HCT116 (cell line): Measurements from ENCODE around the gene HPX. TPM values are rescaled to one million over a fixed set of nuclear protein-coding genes. Genes with fewer than 3 reads are reported as not detected.

Experiments used
- ATAC-seq: fragments of 200-7000 bp; cut with Tn5 transposase; 2 replicates; pipeline ENCODE4 v1.9.1; 2020; ENCODE audit warnings: mild to moderate bottlenecking, moderate library complexity
- BruUV-seq: library from RNA; stranded (reverse); fragments of 400-500 nt; replicated peaks from 2 replicates; lab custom pipeline; 2021; lab: Mats Ljungman, UMichigan
- CTCF ChIA-PET: fragments of 300-600 bp; sonication (Branson Sonifier 250); formaldehyde crosslinking; loops from one replicate; lab custom pipeline; 2021; ENCODE audit warnings: antibody characterized with exemption; lab: Charles Lee
- POLR2A ChIA-PET: fragments of 300-600, 350-600 bp; sonication (Branson Sonifier 250); formaldehyde crosslinking; loops from one replicate; lab custom pipeline; 2021; ENCODE audit warnings: antibody characterized with exemption; lab: Charles Lee
- RAD21 ChIA-PET, 2 experiments: fragments of 300-600 bp; sonication (Branson Sonifier 250); formaldehyde crosslinking; loops; one replicate each; lab custom pipeline; 2023; ENCODE audit warnings: low total read pairs in 2 of 2; ENCODE audit not compliant: uncharacterized antibody in 2 of 2, unreplicated experiment in 2 of 2, low non-redundant PET in 1 of 2; lab: Charles Lee
- DNase-seq: peaks from one replicate; pipeline ENCODE4 v3.0.0-alpha.2; 2010; ENCODE audit warnings: low read depth, low spot score
- H2AFZ ChIP-seq: fragments of 200-600 bp; shearing (Covaris generic), sonication (generic); 2 replicates; pipeline ENCODE4 v1.6.1; 2017; ENCODE audit warnings: low read depth, mixed run types, mixed read lengths, antibody characterized with exemption, low read length; ENCODE audit not compliant: poor library complexity, severe bottlenecking
- H3K27ac ChIP-seq: 2 replicates; pipeline ENCODE4 v1.5.1; 2012; ENCODE audit warnings: low read depth, low read length
- H3K27me3 ChIP-seq: fragments of 200-600 bp; sonication (generic); 2 replicates; pipeline ENCODE4 v1.6.1; 2016; ENCODE audit warnings: mixed run types, low read length, mixed read lengths; ENCODE audit not compliant: insufficient read depth
- H3K36me3 ChIP-seq, 2 experiments: fragments of 200-500 bp in 1 of 2; fragments of 200-600 bp in 1 of 2; sonication (Bioruptor generic) in 1 of 2; sonication (generic) in 1 of 2; 2 replicates each; pipeline versions ENCODE4 v1.5.1 to v1.6.1; 2014 to 2016; ENCODE audit warnings: low read length in 2 of 2, inconsistent platforms in 1 of 2, mixed read lengths in 1 of 2, mixed run types in 1 of 2; ENCODE audit not compliant: insufficient read depth in 2 of 2, control insufficient read depth in 1 of 2
- H3K4me1 ChIP-seq, 2 experiments: fragments of 200-600 bp in 1 of 2; sonication (generic) in 1 of 2; 2 replicates each; pipeline versions ENCODE4 v1.5.1 to v1.6.1; 2012 to 2017; ENCODE audit warnings: low read length in 2 of 2, inconsistent platforms in 1 of 2, mild to moderate bottlenecking in 1 of 2, mixed read lengths in 1 of 2, mixed run types in 1 of 2, moderate library complexity in 1 of 2; ENCODE audit not compliant: insufficient read depth in 2 of 2, control insufficient read depth in 1 of 2
- H3K4me2 ChIP-seq: fragments of 200-600 bp; sonication (generic); 2 replicates; pipeline ENCODE4 v1.6.1; 2017; ENCODE audit warnings: mixed run types, low read length, mixed read lengths
- H3K4me3 ChIP-seq, 2 experiments: fragments of 200-600 bp in 1 of 2; sonication (generic) in 1 of 2; replicated peaks in 1 of 2; 2 replicates each; pipeline ENCODE4 v1.5.1; 2011 to 2016; ENCODE audit warnings: low read length in 2 of 2, control low read depth in 1 of 2, low read depth in 1 of 2, mild to moderate bottlenecking in 1 of 2, mixed read lengths in 1 of 2, mixed run types in 1 of 2
- H3K79me2 ChIP-seq: fragments of 200-600 bp; sonication (generic); 2 replicates; pipeline ENCODE4 v1.6.1; 2017; ENCODE audit warnings: mild to moderate bottlenecking, mixed run types, low read length, moderate library complexity, mixed read lengths; ENCODE audit not compliant: insufficient read depth
- H3K9ac ChIP-seq: fragments of 200-600 bp; sonication (generic); 2 replicates; pipeline ENCODE4 v1.6.1; 2016; ENCODE audit warnings: low read length, mixed read lengths
- H3K9me2 ChIP-seq: fragments of 200-600 bp; sonication (generic), shearing (Covaris generic); 2 replicates; pipeline ENCODE4 v1.6.1; 2017; ENCODE audit warnings: mixed run types, mild to moderate bottlenecking, moderate library complexity; ENCODE audit not compliant: insufficient read depth
- H3K9me3 ChIP-seq, 2 experiments: fragments of 200-500 bp in 1 of 2; fragments of 200-600 bp in 1 of 2; sonication (Bioruptor generic) in 1 of 2; sonication (generic) in 1 of 2; 2 replicates each; pipeline ENCODE4 v1.6.1; 2014 to 2017; ENCODE audit warnings: low read length in 2 of 2, mixed read lengths in 2 of 2, inconsistent platforms in 1 of 2, low read depth in 1 of 2, mild to moderate bottlenecking in 1 of 2, mixed run types in 1 of 2, moderate library complexity in 1 of 2; ENCODE audit not compliant: control insufficient read depth in 1 of 2, insufficient read depth in 1 of 2
- H4K20me1 ChIP-seq: fragments of 200-600 bp; sonication (generic), shearing (Covaris generic); 2 replicates; pipeline ENCODE4 v1.6.1; 2017; ENCODE audit warnings: mixed run types, mild to moderate bottlenecking, moderate library complexity; ENCODE audit not compliant: insufficient read depth
- CBX3 ChIP-seq: IDR thresholded peaks from 2 replicates; pipeline ENCODE4 v1.6.1; 2012; ENCODE audit warnings: low read depth
- CEBPB ChIP-seq: IDR thresholded peaks from 2 replicates; pipeline ENCODE4 v1.6.1; 2012; ENCODE audit warnings: low read depth
- EGR1 ChIP-seq: IDR thresholded peaks from 2 replicates; pipeline ENCODE4 v1.6.1; 2012; ENCODE audit warnings: low read depth
- EZH2phosphoT487 ChIP-seq: fragments of 200-600 bp; IDR thresholded peaks from 2 replicates; pipeline ENCODE4 v1.6.1; 2018; ENCODE audit warnings: antibody characterized with exemption, borderline replicate concordance
- FOSL1 ChIP-seq: IDR thresholded peaks from 2 replicates; pipeline ENCODE4 v1.6.1; 2012; ENCODE audit warnings: low read depth
- POLR2AphosphoS5 ChIP-seq: IDR thresholded peaks from 2 replicates; pipeline ENCODE4 v1.6.1; 2011; ENCODE audit warnings: mild to moderate bottlenecking, low read depth, low read length, moderate library complexity
- RAD21 ChIP-seq: IDR thresholded peaks from 2 replicates; pipeline ENCODE4 v1.6.1; 2012; ENCODE audit warnings: low read depth, mild to moderate bottlenecking
- SIN3A ChIP-seq: IDR thresholded peaks from 2 replicates; pipeline ENCODE4 v1.6.1; 2012; ENCODE audit warnings: low read depth
- SP1 ChIP-seq: IDR thresholded peaks from 2 replicates; pipeline ENCODE4 v1.6.1; 2012; ENCODE audit warnings: low read depth
- SRF ChIP-seq: IDR thresholded peaks from 2 replicates; pipeline ENCODE4 v1.6.1; 2012; ENCODE audit warnings: low read depth
- YY1 ChIP-seq: IDR thresholded peaks from 2 replicates; pipeline ENCODE4 v1.6.1; 2011; ENCODE audit warnings: low read length, low read depth, moderate library complexity, mild to moderate bottlenecking; ENCODE audit not compliant: insufficient replicate concordance; ENCODE audit errors: extremely low read depth
- ZFX ChIP-seq: fragments of 450-650 bp; IDR thresholded peaks from 2 replicates; pipeline ENCODE4 v1.6.1; 2017
- ZNF274 ChIP-seq: fragments of 200-500 bp; sonication (Bioruptor generic); IDR thresholded peaks from 2 replicates; pipeline ENCODE4 v1.6.1; 2014; ENCODE audit warnings: mild to moderate bottlenecking, low read depth, low read length, inconsistent platforms
- intact Hi-C: fragments of 100-400 bp; cut with micrococcal nuclease; formaldehyde crosslinking; loops from 2 replicates; pipeline ENCODE4 v1.10.0; 2022
- total RNA-seq: library from RNA; stranded (reverse); gene quantifications from one replicate; pipeline ENCODE4 v1.2.1, GENCODE V29; 2021; ENCODE audit not compliant: unreplicated experiment
- TF ChIP-seq, protein P1 (sequence below): IDR thresholded peaks from 2 replicates; pipeline ENCODE4 v1.6.1; 2012
- TF ChIP-seq, protein P2 (sequence below): IDR thresholded peaks from 2 replicates; pipeline ENCODE4 v1.6.1; 2012; ENCODE audit warnings: low read depth
- TF ChIP-seq, protein P3 (sequence below), 3 experiments: fragments of 200-600 bp in 1 of 3; sonication (generic) in 1 of 3; IDR thresholded peaks in 2 of 3; conservative IDR thresholded peaks in 1 of 3; 2 replicates each; pipeline ENCODE4 v1.5.1; 2012 to 2017; ENCODE audit warnings: low read depth in 2 of 3, low read length in 2 of 3, antibody characterized with exemption in 1 of 3, borderline replicate concordance in 1 of 3, control low read depth in 1 of 3, mild to moderate bottlenecking in 1 of 3, mixed read lengths in 1 of 3, mixed run types in 1 of 3, moderate library complexity in 1 of 3; ENCODE audit not compliant: insufficient read depth in 1 of 3
- TF ChIP-seq, protein P4 (sequence below): IDR thresholded peaks from 2 replicates; pipeline ENCODE4 v1.6.1; 2011; ENCODE audit warnings: mild to moderate bottlenecking, low read length, moderate library complexity; ENCODE audit not compliant: insufficient replicate concordance; ENCODE audit errors: extremely low read depth
- TF ChIP-seq, protein P5 (sequence below): IDR thresholded peaks from 2 replicates; pipeline ENCODE4 v1.6.1; 2012

Gene HPX
- total RNA-seq, 1 experiment from 2014 or later: 4.6 TPM

DNA sequence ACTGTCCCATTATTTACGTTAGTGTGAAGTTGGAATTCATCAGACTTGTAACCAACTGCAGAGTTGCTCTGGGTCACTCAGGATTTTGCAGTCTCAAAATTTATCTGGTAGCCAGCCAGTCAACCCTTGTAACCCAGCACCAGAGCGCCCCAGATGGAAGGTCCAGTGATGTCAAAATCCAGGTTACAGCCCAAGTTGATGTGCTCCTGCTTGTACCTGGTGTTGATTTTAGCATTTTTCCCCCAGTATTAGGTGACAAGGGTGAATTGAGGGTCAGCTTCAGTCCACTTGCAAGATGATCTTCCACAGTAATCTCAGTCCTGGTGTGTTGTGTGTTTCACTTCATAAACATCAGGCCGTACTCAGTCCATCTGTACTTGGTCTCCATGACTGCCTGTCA is 48.0 kb upstream of the HPX start (continued):
- TF ChIP-seq RAD21 (no peak), EGR1 (no peak), CBX3 (no peak), SRF (no peak), ZNF274 (no peak)
- TF ChIP-seq, protein P1, sequence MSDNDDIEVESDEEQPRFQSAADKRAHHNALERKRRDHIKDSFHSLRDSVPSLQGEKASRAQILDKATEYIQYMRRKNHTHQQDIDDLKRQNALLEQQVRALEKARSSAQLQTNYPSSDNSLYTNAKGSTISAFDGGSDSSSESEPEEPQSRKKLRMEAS: no peak
- TF ChIP-seq, protein P2, sequence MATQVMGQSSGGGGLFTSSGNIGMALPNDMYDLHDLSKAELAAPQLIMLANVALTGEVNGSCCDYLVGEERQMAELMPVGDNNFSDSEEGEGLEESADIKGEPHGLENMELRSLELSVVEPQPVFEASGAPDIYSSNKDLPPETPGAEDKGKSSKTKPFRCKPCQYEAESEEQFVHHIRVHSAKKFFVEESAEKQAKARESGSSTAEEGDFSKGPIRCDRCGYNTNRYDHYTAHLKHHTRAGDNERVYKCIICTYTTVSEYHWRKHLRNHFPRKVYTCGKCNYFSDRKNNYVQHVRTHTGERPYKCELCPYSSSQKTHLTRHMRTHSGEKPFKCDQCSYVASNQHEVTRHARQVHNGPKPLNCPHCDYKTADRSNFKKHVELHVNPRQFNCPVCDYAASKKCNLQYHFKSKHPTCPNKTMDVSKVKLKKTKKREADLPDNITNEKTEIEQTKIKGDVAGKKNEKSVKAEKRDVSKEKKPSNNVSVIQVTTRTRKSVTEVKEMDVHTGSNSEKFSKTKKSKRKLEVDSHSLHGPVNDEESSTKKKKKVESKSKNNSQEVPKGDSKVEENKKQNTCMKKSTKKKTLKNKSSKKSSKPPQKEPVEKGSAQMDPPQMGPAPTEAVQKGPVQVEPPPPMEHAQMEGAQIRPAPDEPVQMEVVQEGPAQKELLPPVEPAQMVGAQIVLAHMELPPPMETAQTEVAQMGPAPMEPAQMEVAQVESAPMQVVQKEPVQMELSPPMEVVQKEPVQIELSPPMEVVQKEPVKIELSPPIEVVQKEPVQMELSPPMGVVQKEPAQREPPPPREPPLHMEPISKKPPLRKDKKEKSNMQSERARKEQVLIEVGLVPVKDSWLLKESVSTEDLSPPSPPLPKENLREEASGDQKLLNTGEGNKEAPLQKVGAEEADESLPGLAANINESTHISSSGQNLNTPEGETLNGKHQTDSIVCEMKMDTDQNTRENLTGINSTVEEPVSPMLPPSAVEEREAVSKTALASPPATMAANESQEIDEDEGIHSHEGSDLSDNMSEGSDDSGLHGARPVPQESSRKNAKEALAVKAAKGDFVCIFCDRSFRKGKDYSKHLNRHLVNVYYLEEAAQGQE: no peak
- TF ChIP-seq, all 23 proteins: peak for 0

DNA sequence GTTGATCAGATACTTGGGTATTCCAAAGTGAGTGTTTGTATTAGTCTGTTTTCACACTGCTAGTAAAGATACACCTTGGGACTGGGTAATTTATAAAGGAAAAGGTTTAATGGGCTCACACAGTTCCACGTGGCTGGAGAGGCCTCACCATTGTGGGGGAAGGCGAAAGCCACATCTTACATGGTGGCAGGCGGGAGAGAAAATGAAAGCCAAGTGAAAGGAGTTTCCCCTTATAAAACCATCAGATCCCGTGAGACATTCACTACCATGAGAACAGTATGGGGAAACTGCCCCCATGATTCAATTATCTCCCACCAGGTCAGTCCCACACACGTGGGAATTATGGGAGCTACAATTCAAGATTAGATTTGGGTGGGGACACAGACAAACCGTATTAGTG is 47.6 kb upstream of the HPX start:
- H3K36me3 ChIP-seq: peaks cover 17 to 33% of the 10 kb centered on the region in 2 experiments
- ChIA-PET POLR2A (no interaction called here), RAD21 (no interaction called here), CTCF (no interaction called here)
- H3K9me2 ChIP-seq: no peaks in the 10 kb centered on the region
- peaks cover 5% of the 10 kb centered on the region for H3K79me2 ChIP-seq
- no peaks in the 10 kb centered on the region for H3K27me3 ChIP-seq
- intact Hi-C loops: no loop called here
- no peak overlapping the region for H3K27ac ChIP-seq
- H4K20me1 ChIP-seq: no peaks in the 10 kb centered on the region
- H3K9ac ChIP-seq: no peak overlapping the region
- no peak overlapping the region for H3K4me2 ChIP-seq
- ATAC-seq (no peak), DNase-seq (no peak)
- H2AFZ ChIP-seq: no peak overlapping the region
- H3K9me3 ChIP-seq: no peaks in the 10 kb centered on the region
- no peaks in the 10 kb centered on the region for H3K4me1 ChIP-seq
- BruUV-seq: no TSS peak
- H3K4me3 ChIP-seq: no peak overlapping the region
- TF ChIP-seq, protein P1: no peak
- no peak for TF ChIP-seq CEBPB
- no peak for TF ChIP-seq EZH2phosphoT487
- TF ChIP-seq, protein P3, sequence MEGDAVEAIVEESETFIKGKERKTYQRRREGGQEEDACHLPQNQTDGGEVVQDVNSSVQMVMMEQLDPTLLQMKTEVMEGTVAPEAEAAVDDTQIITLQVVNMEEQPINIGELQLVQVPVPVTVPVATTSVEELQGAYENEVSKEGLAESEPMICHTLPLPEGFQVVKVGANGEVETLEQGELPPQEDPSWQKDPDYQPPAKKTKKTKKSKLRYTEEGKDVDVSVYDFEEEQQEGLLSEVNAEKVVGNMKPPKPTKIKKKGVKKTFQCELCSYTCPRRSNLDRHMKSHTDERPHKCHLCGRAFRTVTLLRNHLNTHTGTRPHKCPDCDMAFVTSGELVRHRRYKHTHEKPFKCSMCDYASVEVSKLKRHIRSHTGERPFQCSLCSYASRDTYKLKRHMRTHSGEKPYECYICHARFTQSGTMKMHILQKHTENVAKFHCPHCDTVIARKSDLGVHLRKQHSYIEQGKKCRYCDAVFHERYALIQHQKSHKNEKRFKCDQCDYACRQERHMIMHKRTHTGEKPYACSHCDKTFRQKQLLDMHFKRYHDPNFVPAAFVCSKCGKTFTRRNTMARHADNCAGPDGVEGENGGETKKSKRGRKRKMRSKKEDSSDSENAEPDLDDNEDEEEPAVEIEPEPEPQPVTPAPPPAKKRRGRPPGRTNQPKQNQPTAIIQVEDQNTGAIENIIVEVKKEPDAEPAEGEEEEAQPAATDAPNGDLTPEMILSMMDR (IDR thresholded peaks at IDR 0.05 in 2 of 3, conservative IDR thresholded peaks at IDR 0.05 in 1 of 3; ENCODE audit: borderline replicate concordance in 1 of 3, insufficient read depth in 1 of 3, low read depth in 2 of 3, low read length in 2 of 3): no peak
- no peak for TF ChIP-seq YY1
- TF ChIP-seq SP1: no peak
- TF ChIP-seq SIN3A: no peak
- TF ChIP-seq, protein P4, sequence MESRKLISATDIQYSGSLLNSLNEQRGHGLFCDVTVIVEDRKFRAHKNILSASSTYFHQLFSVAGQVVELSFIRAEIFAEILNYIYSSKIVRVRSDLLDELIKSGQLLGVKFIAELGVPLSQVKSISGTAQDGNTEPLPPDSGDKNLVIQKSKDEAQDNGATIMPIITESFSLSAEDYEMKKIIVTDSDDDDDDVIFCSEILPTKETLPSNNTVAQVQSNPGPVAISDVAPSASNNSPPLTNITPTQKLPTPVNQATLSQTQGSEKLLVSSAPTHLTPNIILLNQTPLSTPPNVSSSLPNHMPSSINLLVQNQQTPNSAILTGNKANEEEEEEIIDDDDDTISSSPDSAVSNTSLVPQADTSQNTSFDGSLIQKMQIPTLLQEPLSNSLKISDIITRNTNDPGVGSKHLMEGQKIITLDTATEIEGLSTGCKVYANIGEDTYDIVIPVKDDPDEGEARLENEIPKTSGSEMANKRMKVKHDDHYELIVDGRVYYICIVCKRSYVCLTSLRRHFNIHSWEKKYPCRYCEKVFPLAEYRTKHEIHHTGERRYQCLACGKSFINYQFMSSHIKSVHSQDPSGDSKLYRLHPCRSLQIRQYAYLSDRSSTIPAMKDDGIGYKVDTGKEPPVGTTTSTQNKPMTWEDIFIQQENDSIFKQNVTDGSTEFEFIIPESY: no peak
- TF ChIP-seq SRF: no peak
- TF ChIP-seq EGR1: no peak
- TF ChIP-seq RAD21: no peak
- no peak for TF ChIP-seq ZFX
- TF ChIP-seq POLR2AphosphoS5: no peak
- no peak for TF ChIP-seq FOSL1
- TF ChIP-seq, protein P5, sequence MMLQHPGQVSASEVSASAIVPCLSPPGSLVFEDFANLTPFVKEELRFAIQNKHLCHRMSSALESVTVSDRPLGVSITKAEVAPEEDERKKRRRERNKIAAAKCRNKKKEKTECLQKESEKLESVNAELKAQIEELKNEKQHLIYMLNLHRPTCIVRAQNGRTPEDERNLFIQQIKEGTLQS: no peak
- no peak for TF ChIP-seq CBX3
